K562 (cell line): ENCODE results near the gene LINS1. TPM values are rescaled to one million over a fixed set of nuclear protein-coding genes. Genes with fewer than 3 reads are reported as not detected.

Experiments
- BCOR ChIP-seq: fragments of 450-650 bp; IDR thresholded peaks from 2 replicates; pipeline ENCODE4 v1.6.1; 2016
- CBX5 ChIP-seq: IDR thresholded peaks from 2 replicates; pipeline ENCODE4 v1.6.1; 2014; ENCODE audit warnings: low read depth, borderline replicate concordance
- DIDO1 ChIP-seq: fragments of 450-650 bp; IDR thresholded peaks from 2 replicates; pipeline ENCODE4 v1.6.1; 2016; ENCODE audit warnings: low read depth, missing biosample characterization, missing genetic modification characterization
- EWSR1 ChIP-seq: fragments of 450-650 bp; IDR thresholded peaks from 2 replicates; pipeline ENCODE4 v1.6.1; 2018; ENCODE audit warnings: borderline replicate concordance, mild to moderate bottlenecking, low read depth, moderate library complexity; ENCODE audit not compliant: partially characterized antibody
- GMEB1 ChIP-seq: fragments of 250-450 bp; sonication (Bioruptor Pico); IDR thresholded peaks from 2 replicates; pipeline ENCODE4 v1.4.0; 2020; ENCODE audit warnings: mild to moderate bottlenecking
- MED1 ChIP-seq: sonication (generic); formaldehyde crosslinking; IDR thresholded peaks from 2 replicates; pipeline ENCODE4 v1.8.1; 2023; ENCODE audit warnings: missing genetic modification reagents, borderline replicate concordance
- POLR2G ChIP-seq: fragments of 200-400 bp; formaldehyde crosslinking; IDR thresholded peaks from 2 replicates; pipeline ENCODE4 v1.6.1; 2017; ENCODE audit warnings: low read depth, mild to moderate bottlenecking, antibody characterized with exemption, low read length, moderate library complexity
- RUNX1 ChIP-seq: sonication (generic); IDR thresholded peaks from 2 replicates; pipeline ENCODE4 v1.6.1; 2016; ENCODE audit warnings: antibody characterized with exemption, low read depth
- ZBTB11 ChIP-seq, 3 experiments: fragments of 200-800 bp in 1 of 3; fragments of 250-450 bp in 1 of 3; fragments of 450-650 bp in 1 of 3; sonication (Bioruptor Pico) in 1 of 3; sonication (Bioruptor generic) in 1 of 3; formaldehyde crosslinking in 1 of 3; IDR thresholded peaks; 2 replicates each; pipeline versions ENCODE4 v1.6.1 to v1.8.0; 2016 to 2022; ENCODE audit warnings: mild to moderate bottlenecking in 2 of 3, missing genetic modification characterization in 2 of 3, missing compliant biosample characterization in 1 of 3, moderate library complexity in 1 of 3
- ZC3H4 ChIP-seq: sonication (generic); formaldehyde crosslinking; IDR thresholded peaks from 2 replicates; pipeline ENCODE4 v1.9.0; 2021; ENCODE audit warnings: missing genetic modification reagents, borderline replicate concordance
- ZFP91 ChIP-seq: sonication (generic); formaldehyde crosslinking; IDR thresholded peaks from 2 replicates; pipeline ENCODE4 v1.8.0; 2022; ENCODE audit warnings: mild to moderate bottlenecking, missing genetic modification reagents
- ZNF175 ChIP-seq: fragments of 200-800 bp; sonication (Bioruptor generic); IDR thresholded peaks from 2 replicates; pipeline ENCODE4 v1.6.1; 2016; ENCODE audit warnings: low read depth, mild to moderate bottlenecking, missing genetic modification characterization, missing compliant biosample characterization
- polyA plus RNA-seq, 8 experiments: library from polyadenylated mRNA; depleted of rRNA in 4 of 8; stranded (reverse) in 5 of 8; unstranded in 3 of 8; fragments of >200 nt; fragmentation: Nextera tagmentation in 2 of 8; fragmentation: Illumina TruSeq in 1 of 8; extraction: Ambion mirVana in 2 of 8; extraction: Trizol in 1 of 8; gene quantifications; 2 replicates each; pipeline versions ENCODE4 v1.2.1 to v1.2.3, GENCODE V29; 2011 to 2014; ENCODE audit warnings: inconsistent platforms in 1 of 8, missing spikeins in 1 of 8
- total RNA-seq, 7 experiments: library from RNA; depleted of rRNA in 6 of 7; stranded (reverse); fragments of >200 nt in 6 of 7; fragmentation: Illumina TruSeq in 2 of 7; extraction: Trizol in 2 of 7; gene quantifications; 2 replicates each; pipeline versions ENCODE4 v1.2.1 to v1.2.3, GENCODE V29; 2011 to 2021; ENCODE audit warnings: low replicate concordance in 1 of 7
- TF ChIP-seq, protein P1 (sequence below): fragments of 450-650 bp; IDR thresholded peaks from one replicate; pipeline ENCODE4 v1.6.1; 2018; ENCODE audit warnings: mild to moderate bottlenecking, moderate library complexity; ENCODE audit not compliant: partially characterized antibody

The LINS1 gene
- total and polyA plus RNA-seq, 9 of the 15 experiments (the other 6 are each of a cell fraction or from before 2014, with no cell fraction given) = 15.4 to 31.4 (median 24.6) TPM

- TF ChIP-seq POLR2G (no peak), RUNX1 (no peak), ZC3H4 (CRISPR knock-in tag) (no peak), MED1 (CRISPR knock-in tag) (no peak), EWSR1 (no peak), ZNF175 (CRISPR knock-in tag) (no peak), BCOR (no peak), GMEB1 (CRISPR knock-in tag) (no peak), ZFP91 (CRISPR knock-in tag) (no peak), ZBTB11 (CRISPR knock-in tag; IDR thresholded peaks at IDR 0.05) (no peak), DIDO1 (no peak), CBX5 (no peak)
- TF ChIP-seq, protein P1, sequence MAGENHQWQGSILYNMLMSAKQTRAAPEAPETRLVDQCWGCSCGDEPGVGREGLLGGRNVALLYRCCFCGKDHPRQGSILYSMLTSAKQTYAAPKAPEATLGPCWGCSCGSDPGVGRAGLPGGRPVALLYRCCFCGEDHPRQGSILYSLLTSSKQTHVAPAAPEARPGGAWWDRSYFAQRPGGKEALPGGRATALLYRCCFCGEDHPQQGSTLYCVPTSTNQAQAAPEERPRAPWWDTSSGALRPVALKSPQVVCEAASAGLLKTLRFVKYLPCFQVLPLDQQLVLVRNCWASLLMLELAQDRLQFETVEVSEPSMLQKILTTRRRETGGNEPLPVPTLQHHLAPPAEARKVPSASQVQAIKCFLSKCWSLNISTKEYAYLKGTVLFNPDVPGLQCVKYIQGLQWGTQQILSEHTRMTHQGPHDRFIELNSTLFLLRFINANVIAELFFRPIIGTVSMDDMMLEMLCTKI = no peak
Observed at GRCh38 chr15:100580414-100580813, 21.6 kb downstream of the LINS1 start (continued).
